Activated CD4-positive, CD25-positive, alpha-beta regulatory T cell treated with anti-CD3 and anti-CD28 coated beads, Interleukin-2, amount 50 U/mL, for 24 hours (primary cell): ENCODE data around the gene SFTA2.
A peak's percentile ranks its signal among the peaks of the same experiment; 100 is the strongest.

ENCODE experiments used
- ATAC-seq, 2 donors: fragments of 150-1000 bp; cut with Tn5 transposase; one replicate each; pipeline ENCODE4 v1.10.0; 2021; ENCODE audit warnings: mild to moderate bottlenecking in 1 of 2, moderate library complexity in 1 of 2

Gene SFTA2

GRCh38 chr6:30889921-30890645 lies 41.9 kb downstream of the SFTA2 start:
- ATAC-seq, result no peak

- ATAC-seq, result no peak
These were observed 42.5 kb downstream of the SFTA2 start for GRCh38 chr6:30889496-30889885.

- ATAC-seq, result no peak
These were observed 43.0 kb downstream of the SFTA2 start for GRCh38 chr6:30888816-30889495.

- no peak for ATAC-seq
These were observed 43.8 kb downstream of the SFTA2 start for GRCh38 chr6:30887901-30888815.

GRCh38 chr6:30886897-30887255 lies 45.1 kb downstream of the SFTA2 start:
- no peak for ATAC-seq

GRCh38 chr6:30885999-30886896 lies 45.7 kb downstream of the SFTA2 start:
- no peak for ATAC-seq

GRCh38 chr6:30885481-30885998 lies 46.4 kb downstream of the SFTA2 start:
- ATAC-seq, result no peak

GRCh38 chr6:30884521-30885480 lies 47.2 kb downstream of the SFTA2 start:
- peak; percentile 51 to 63 for ATAC-seq

- ATAC-seq, result peak; percentile 57 to 62
These were observed 48.1 kb downstream of the SFTA2 start, which contains the start of gene DDR1 for GRCh38 chr6:30883685-30884520. TSS of gene DDR1 (plus strand) at chr6:30884519. CDS start at chr6:30888730, 4,211 bp downstream.

- no peak for ATAC-seq
These were observed 48.9 kb downstream of the SFTA2 start for GRCh38 chr6:30882759-30883684.

- ATAC-seq, result no peak
These were observed 49.7 kb downstream of the SFTA2 start for GRCh38 chr6:30882204-30882758.

GRCh38 chr6:30881392-30882203 lies 50.4 kb downstream of the SFTA2 start:
- ATAC-seq, result no peak
